Effector CD8-positive, alpha-beta T cell (primary cell): ENCODE data around the gene CPAMD8.

Experiments used
- DNase-seq: peaks from one replicate; lab custom pipeline; 2025; lab: John Stamatoyannopoulos, UW
- total RNA-seq, 4 experiments: gene quantifications; one replicate each; lab custom pipeline; 2026; lab: John Stamatoyannopoulos, UW

The CPAMD8 gene
- total RNA-seq: 0 to 3.1 (median 0.29) reads per million in 4 experiments

DNA sequence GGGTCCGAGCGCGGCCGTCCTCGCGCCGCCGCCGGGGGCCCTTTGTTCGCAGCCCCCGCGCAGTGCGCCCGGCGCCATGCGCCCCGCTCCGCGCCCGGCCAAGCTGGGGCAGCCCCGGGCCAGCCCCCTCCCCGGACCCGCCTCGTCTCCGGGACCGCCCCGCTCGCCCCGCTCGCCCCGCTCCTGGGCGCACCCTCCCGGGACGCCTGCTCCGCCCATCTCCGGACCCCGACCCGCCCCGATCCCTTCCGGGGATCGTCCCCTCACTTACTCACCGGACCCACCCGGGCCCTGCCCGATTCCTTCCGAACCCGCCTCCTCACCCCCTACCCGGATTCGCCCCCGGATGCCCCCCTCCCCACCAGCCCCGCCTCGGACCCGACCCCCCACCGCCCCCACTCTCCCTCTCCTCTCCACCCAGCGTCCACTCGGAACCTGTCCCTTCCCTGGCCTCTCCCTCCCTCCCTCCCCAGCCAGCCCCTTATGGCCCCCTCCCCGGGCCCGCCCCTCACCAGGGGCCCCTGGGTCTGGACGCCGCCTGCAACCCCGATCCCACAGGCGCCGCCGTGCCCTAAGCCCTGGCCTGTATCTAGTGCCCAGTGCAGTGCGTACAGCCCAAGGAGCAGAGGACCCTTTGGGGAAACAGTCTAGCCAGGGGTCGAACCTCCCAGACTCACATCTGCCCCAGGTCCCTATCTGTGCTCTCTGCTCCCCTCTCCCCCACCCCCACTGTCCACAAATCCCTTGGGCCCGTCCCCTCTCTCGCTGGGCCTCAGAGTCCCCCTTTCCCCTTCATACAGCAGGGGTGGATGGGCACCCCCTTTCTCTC lies at the start of gene CPAMD8:
TSS of gene CPAMD8 (minus strand) at position 105 of the 829 bp plus-strand sequence. CDS start 168 bp downstream, outside the sequence.
- no peak for DNase-seq

DNA sequence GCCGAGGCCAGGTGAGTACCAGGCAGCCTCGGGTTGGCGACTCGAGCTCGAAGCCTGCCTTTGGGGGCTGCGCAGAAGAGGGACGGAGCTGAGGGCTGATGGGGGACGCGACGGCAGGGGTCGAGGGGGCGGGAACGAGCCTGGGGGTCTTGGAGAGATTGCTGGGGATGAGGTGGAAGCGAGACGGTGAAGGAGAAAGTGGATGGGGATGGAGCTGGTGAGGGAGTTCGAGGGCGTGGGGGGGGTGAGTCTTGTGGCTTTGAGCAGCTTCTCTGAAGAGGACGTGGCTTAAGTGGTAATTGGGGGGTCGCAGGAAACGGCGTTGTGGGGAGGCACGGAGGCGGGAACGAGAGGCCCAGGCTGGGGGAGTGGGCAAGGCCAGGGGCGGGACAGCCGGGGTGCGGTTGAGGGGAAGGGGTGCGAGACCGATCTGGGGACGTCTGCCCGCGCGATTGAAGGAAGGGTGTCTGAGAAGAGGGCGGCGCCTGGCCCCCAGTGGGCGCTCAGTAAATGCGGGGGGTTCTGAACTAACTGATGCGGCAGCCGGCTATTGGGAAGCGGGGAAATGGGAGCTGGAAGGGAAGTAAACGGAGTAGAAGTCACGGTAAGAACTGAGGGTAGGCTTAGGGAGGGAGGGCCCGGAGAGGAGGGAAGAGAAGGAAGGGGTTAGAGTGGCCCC lies 49.4 kb upstream of the CPAMD8 start:
- DNase-seq: peak; percentile 39

DNA sequence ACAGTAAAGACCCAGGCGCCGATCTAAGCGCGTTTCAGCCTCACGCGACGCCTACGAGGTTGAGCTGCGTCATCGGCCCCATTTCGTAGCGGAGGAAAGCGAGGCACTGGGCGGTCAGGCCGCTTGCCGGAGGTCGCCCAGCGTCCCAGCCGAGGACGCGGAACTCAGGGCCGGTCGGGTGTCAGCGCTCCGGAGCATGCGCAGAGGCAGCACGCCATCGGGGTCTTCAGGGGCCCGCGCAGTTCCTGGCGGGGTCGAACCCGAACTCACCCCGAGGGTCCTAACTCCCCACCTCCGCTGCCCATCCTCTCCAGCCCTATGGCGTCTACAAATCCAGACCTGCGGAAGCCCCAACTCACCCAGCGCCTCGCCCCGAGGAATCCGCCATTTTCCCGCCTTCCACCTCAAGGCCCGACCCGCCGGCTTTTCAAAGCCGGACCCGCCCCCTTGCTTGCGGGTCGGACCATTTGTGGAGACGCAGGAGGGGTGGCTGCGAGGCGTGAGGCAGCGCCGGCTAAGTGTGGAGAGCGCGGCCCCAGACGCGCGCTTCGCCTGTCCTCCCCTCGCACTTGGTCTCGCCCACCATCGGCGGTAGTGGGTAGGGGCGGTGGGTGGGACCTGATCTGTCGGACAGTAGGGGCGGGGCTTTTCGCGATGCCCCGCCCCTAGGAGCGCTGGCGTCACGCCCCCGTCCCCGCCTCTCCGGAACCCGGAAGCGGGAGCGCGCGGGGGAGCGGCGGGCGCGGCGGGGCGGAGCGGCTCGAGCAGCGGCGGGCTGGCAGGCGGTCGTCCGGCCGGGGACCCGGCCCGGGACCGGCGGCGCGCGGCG lies 48.6 kb upstream of the CPAMD8 start, which contains the start of the genes HAUS8 and MYO9B:
TSS of gene HAUS8 (minus strand) at position 418 of the 829 bp plus-strand sequence. CDS start at position 388, 30 bp downstream.
TSS of gene MYO9B (plus strand) at position 743 of the 829 bp plus-strand sequence. CDS start 25,941 bp downstream, outside the sequence.
- DNase-seq: peak; percentile 99

DNA sequence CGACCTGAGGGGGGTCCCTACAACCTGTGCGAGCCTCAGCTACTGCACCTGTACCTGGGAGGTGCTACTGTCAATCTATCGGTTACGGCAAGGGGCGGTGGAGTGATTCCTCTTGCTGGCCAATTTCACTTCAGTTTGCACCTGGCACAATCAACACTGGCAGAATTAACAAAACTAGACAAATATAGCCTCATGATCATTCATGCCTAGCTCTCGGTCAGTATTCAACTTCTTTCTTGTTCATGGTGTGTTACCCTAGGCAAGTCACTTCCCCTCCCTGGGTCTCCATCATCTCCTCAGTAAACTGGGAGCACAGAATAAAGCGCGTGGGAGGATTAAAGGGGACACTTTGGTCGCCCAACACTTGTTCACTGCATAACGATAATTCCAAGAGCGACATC lies 48.0 kb upstream of the CPAMD8 start:
- no peak for DNase-seq

DNA sequence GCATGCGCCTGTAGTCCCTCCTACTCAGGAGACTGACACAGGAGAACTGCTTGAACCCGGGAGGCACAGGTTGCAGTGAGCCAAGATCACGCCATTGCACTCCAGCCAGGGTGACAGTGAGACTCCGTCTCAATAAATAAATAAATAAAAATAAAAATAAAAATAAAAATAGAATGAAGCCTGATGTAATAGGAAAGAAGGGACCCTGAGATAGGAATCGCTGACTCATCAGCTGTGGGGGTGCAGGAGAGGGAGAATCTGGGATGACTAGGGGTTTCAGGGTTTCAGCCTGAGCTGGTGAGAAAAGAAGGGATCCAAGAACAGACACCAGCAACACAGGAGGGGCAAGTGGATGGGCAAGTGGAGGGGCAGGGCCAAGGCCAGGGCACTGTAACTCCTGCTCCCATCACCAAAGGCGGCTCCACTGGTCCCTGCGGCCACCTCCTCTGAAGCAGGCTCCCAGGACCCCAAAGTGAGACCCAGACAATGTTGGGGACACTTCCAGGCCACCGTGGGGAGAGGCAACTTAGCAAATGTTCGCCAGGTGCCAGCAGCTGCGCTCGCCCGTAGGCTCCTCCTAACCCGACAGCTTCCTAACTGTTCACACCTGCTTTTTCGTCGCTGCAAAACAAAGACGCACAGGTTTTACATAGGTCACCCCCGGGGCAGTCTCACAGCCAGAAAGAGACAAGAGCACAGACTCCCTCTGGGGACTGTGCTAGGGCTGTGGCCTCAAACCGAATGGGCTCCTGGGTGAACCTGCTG lies 47.4 kb upstream of the CPAMD8 start:
- no peak for DNase-seq

DNA sequence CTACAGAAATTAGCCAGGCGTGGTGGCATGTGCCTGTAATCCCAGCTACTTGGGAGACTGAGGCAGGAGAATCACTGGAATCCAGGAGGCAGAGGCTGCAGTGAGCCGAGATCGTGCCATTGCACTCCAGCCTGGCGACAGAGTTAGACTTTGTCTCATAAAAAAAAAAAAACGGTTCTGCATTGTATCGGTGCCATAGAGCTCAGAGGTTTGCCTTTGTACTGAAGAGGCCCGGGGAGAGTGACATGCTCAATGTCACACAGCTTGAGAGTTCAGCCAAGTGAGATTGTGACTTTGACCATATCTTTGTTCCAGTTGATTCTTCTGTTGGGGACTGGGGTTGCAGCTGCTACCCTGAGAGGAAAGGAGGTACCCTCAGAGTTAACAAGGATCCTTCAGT lies 44.3 kb upstream of the CPAMD8 start:
- no peak for DNase-seq

DNA sequence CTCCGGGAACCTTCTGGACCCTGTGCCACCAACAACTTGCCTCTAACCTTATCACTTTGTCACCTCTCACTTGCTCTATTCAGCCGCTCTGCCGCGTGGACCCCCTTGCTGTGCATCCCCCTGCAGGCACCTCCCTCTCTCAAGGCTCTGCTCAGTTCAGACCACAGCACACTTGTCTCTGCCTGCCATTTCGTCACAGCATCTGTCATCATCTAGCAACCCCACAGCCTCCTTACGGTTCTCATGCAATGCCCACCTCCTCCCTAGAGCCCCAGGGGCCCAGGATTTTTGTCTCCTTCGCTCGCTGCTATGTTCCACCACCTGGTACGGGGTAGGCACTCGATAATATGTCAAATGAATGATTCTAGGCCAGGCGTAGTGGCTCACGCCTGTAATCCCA lies 43.8 kb upstream of the CPAMD8 start:
- no peak for DNase-seq

DNA sequence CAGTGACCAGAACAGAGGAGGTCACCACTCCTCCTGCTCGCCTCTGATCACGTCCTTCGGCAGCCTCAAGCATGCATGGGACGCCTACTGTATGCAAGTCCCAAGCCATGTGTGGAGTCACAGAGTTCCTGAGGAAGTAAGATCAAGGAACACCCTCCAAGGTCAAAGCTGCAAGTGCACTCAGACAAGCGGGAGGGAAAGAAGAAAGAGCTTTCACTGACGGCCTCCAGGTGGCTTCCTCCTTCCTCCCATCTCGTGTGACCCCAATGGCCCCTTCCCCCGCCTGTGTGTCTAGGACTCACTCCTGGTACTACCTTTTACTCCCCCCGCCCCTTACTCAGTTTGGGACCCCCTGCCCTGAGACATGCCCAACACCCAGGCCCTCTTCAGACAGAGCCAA lies 42.6 kb upstream of the CPAMD8 start:
- DNase-seq: no peak

DNA sequence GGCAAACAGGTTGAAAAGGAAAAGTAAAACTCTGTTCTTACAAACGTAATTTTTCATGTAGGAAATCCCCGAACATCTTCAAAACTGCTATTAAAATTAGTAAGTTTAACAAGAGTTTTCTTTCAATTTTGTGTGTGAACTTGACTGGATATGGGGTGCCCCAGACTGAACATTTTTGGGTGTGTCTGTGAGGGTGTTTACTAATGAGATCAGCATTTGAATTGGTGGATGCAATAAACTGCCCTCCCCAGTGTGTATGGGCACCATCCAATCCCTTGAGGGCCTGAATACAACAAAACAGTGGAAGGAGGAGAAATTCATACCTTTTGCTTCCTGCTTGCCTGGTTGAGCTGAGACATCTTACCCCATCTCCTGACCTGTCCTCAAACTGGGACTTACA lies 36.8 kb upstream of the CPAMD8 start:
- no peak for DNase-seq

DNA sequence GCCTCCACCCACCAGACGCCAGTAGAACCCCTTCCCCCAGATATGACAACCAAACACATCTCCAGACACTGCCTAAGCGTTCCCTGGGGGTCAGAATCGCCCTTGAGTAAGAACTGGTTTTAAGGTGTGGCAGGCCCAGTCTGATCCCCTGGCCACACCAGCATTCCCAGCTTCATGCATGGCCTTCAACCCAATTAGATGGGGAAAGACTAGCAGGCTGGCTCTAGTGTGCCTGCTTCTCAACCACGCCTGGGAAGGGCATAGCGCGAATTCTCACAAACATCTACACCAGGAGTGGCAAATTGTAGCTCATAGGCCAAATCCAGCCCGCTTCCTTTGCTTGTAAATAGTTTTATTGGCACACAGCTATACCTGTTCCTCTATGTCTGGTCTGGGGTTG lies 35.1 kb upstream of the CPAMD8 start:
- DNase-seq: no peak

DNA sequence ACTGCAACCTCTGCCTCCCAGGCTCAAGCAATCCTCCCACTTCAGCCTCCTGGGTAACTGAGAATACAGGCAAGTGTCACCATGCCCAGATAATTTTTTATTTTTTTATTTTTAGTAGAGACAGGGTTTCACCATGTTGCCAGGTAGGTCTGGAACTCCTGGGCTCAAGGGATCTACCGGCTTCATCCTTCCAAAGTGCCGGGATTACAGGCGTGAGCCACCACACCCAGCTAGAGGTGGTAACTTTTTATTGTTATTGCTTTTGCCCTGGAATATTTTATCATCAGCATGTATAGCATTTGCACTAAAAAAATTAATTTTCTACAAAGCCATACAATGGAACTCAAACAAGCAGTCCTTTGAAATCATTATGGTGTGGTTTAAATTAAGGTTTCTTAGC lies 34.6 kb upstream of the CPAMD8 start:
- DNase-seq: no peak

DNA sequence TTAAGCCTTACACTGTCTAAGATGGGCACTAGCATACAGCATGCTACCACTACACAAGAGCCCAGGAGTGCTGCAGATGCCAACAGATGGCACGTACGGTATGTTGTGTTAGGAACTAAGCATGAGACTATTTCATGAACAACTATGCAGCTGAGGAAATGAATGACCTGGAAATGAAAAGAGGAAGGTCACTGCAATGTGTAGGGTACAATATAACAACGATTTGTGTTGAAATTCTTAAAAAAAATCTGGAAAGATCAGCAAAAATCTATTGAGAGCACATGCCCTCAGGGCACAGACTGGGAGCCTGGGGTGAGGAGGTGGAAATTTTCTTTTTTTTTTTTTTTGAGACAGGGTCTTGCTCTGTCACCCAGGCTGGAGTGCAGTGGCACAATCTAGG lies 34.2 kb upstream of the CPAMD8 start:
- no peak for DNase-seq

DNA sequence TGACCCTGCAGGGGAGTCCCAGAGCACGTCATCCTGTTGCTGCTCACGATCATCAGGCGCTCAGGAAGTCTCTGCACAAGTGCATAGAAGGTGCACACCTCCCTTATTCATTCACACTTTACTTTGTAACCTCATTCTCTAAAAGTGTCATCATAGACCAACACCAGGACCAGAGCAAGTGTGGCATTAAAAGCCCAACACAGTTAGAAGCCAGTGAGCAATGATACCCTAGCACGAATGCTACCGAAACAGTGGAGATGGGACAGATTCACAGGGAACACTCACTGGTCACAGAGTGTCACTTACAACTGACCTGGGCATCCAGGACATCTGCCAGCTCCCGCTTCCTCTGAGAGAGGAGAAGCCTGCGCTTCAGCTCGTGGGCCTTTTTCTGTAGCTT lies 31.6 kb upstream of the CPAMD8 start:
- DNase-seq: no peak

DNA sequence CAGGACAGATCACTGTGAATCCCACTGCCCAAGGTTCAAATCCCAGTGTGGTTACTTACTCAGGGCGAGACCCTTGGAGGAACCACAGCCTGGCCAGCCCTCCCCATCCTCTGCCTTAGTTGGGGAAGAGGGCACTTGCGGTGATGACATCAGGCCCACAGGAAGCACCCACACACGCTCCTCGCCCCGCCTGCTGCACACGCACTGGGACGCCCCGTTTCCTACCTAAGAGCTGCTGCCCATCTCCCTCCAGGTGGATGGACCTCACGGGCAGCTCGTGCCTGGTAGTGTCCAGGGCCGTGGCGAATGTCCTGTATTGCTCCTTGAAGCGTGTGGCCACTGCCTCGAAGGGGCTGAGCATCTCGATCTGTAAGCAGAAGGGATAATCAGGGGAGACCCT lies 29.0 kb upstream of the CPAMD8 start:
- DNase-seq: no peak

DNA sequence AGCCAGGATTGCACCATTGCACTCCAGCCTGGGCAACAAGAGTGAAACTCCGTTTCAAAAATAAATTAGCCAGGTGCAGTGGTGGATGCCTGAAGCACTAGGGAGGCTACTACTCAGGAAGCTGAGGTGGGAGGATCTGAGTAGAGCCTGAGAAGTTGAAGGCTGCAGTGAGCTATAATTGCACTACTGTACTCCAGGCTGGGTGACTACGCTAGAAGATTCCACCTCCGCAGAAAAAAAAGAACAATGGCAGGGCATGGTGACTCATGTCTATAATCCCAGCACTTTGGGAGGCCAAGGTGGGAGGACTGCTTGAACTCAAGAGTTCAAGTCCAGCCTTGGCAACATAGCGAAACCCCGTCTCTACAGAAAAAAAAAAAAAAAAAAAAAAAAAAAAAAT lies 28.1 kb upstream of the CPAMD8 start:
- no peak for DNase-seq

DNA sequence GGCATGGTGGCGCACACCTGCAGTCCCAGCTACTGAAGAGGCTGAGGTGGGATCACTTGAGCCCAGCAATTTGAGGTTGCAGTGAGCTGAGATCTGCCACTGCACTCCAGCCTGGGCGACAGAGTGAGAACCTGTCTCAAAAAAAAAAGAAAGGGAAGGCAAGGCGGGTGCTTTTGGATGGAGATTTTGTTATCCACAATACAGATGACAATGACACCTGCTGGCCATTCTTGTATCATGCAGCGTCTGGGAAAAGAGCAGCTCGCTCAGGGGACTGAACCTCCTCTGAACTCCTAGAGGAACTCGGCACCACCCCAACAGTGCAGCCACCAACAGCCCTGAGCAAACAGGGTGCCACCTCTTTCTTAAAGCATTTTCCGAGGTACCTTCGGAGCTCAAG lies 25.8 kb upstream of the CPAMD8 start:
- DNase-seq: no peak

DNA sequence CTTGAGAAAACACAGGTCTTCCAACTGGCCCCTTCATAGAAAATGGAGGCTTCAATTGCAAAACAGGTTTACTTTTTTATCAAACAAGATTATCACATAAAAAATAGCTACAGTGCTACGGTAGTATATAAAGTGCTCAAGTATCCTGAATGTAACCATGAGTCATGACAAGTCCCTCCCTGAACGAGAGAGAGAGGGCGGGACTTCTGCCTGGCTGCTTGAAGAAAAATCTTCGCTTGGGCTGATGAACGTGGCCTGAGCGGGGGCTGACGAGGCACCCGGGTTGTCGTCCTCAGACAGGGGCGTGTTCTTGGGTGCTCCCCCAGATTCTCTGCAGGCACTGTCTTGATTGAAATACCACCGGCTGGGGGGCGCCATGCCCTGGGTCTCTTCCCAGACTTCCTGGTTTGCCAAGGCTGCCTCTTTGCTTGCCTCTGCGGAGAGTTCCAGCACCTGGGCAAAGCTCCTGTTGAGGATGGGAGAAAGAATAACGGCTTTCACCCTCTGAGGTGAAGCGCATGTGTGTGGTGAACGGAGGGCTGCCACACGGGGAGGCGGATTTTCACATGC lies 23.2 kb upstream of the CPAMD8 start:
- no peak for DNase-seq

DNA sequence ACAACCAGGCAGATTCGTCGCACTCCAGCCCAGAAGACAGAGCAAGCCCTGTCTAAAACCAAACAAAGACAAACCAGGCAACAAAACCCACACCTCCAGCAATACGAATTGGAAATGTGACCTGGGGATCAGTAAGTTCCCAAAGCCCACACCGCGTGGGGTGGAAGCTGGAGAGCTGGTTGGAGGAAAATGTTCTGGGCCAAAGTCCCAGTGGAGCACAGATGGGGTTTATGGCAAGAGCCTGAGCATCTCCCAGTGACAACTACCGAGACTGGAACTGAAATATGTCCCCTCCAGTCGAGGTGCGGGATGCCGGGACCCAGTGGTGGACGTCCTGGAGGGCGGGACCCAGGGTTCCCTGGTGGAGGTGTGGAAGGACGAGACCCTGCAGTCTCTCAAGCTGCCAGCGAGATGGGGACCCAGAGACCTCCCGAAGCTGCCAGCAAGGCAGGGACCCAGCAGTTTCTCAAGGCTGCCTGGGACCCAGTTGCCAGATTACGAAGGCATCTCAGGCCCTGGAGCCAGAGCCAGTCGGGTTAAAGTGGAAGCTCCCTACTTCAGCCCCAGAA lies 22.4 kb upstream of the CPAMD8 start:
- no peak for DNase-seq

DNA sequence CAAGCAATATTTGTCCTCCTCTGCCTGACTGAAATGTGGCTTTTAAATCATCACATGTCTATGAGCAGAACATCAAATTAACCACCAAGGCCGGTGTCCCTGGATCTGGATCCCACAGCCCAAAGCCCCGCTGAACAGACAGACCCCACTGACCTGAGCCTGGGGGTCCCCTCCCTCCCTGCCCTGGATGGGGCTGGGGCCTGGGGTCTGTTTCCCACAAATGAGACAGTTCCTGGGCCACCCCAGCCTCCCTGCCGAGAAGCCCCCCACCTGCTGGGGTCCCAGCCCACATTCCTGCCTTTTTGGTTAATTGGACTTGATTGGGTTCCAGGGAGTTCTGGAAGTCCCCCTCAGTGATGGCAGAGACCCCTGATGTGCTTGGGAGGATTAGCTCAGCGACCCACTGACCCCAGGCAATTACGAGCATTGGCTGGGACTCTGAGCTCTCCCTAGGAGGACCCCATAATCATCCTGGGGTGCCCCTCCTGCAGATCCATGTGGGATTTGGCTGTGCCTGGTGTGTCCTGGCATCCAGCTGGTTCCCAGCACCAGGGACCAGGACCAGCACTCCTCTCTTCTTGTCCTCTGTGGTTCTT lies 19.4 kb upstream of the CPAMD8 start:
- DNase-seq: no peak

DNA sequence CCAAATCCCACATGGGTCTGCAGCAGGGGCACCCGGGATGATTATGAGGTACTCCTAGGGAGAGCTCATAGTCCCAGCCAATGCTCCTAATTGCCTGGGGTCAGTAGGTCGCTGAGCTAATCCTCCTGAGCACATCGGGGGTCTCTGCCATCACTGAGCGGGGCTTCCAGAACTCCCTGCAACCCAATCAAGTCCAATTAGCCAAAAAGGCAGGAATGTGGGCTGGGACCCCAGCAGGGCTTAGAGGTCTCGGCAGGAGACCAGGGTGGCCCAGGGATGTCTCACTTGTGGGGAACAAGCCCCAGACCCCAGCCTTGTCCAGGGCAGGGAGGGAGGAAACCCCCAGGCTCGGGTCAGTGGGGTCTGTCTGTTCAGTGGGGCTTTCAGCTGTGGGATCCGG lies 17.1 kb upstream of the CPAMD8 start:
- no peak for DNase-seq
